Mucosa of descending colon (tissue), 3 donors: ENCODE results near the gene SF1. TPM values are rescaled to one million over a fixed set of nuclear protein-coding genes. Genes with fewer than 3 reads are reported as not detected.

Experiments used
- ATAC-seq: fragments of 200-7000 bp; cut with Tn5 transposase; one replicate; pipeline ENCODE4 v1.9.1; 2020; ENCODE audit warnings: mild to moderate bottlenecking, moderate library complexity
- DNase-seq, 3 donors: peaks; one replicate each; pipeline ENCODE4 v3.0.0-alpha.2; 2020
- H3K36me3 ChIP-seq: fragments of 200-600 bp; one replicate; pipeline ENCODE4 v1.8.0; 2021; ENCODE audit warnings: low read depth, mild to moderate bottlenecking
- H3K4me1 ChIP-seq: fragments of 200-600 bp; one replicate; pipeline ENCODE4 v1.8.0; 2021; ENCODE audit warnings: low read depth, mild to moderate bottlenecking
- H3K4me3 ChIP-seq: fragments of 200-600 bp; one replicate; pipeline ENCODE4 v1.8.0; 2021; ENCODE audit warnings: mild to moderate bottlenecking
- H3K9me3 ChIP-seq: fragments of 200-600 bp; one replicate; pipeline ENCODE4 v1.8.0; 2021; ENCODE audit warnings: mild to moderate bottlenecking
- CTCF ChIP-seq: fragments of 200-600 bp; IDR thresholded peaks from one replicate; pipeline ENCODE4 v1.8.0; 2022; ENCODE audit warnings: antibody characterized with exemption, mild to moderate bottlenecking
- intact Hi-C, 2 donors: fragments of 100-400 bp; cut with DNase I in 1 of 2; cut with micrococcal nuclease in 1 of 2; formaldehyde crosslinking; loops; one replicate each; pipeline versions ENCODE4 v1.11.0 to v1.11.1; 2022; cut with DNase I, micrococcal nuclease
- total RNA-seq, 3 donors: library from RNA; stranded (reverse); fragmentation: NEBNext Ultra II Directional in 2 of 3; extraction: Animal tissue kit (Norgen Biotek cat#: 25700) in 2 of 3; gene quantifications; one replicate each; pipeline versions ENCODE4 v1.2.1 to v1.2.4, GENCODE V29; 2021 to 2023
- donor health status: DM: no; HTN: no; CAD: no; lungs with moderate emphysema.
- donor health status: DM: no; HTN: no; CAD: no.
- donor health status: DM: no; HTN: yes; CAD: no.

The SF1 gene
- total RNA-seq, 3 donors from 2014 or later: 223 to 317 (median 241) TPM

- DNase-seq (peak in 1 of 3 donors; percentile 44), ATAC-seq (no peak)
- H3K36me3 ChIP-seq: no peaks in the 10 kb centered on the region
- no peaks in the 10 kb centered on the region for H3K9me3 ChIP-seq
- H3K4me1 ChIP-seq: peaks cover 16% of the 10 kb centered on the region
- H3K4me3 ChIP-seq: no peak overlapping the region
- TF ChIP-seq CTCF: no peak
- intact Hi-C loops: no loop called here
Observed at GRCh38 chr11:64788321-64789215, 10.2 kb upstream of the SF1 start.

GRCh38 chr11:64787526-64788320 is 9.4 kb upstream of the SF1 start:
- H3K4me1 ChIP-seq: peaks cover 16% of the 10 kb centered on the region
- intact Hi-C loops: no loop called here
- H3K9me3 ChIP-seq: no peaks in the 10 kb centered on the region
- no peaks in the 10 kb centered on the region for H3K36me3 ChIP-seq
- DNase-seq (peak; percentile 75 to 90 (median 85)), ATAC-seq (peak; percentile 81)
- peak; percentile 55 for TF ChIP-seq CTCF
- H3K4me3 ChIP-seq: no peak overlapping the region

- H3K4me3 ChIP-seq: no peak overlapping the region
- DNase-seq (peak in 1 of 3 donors; percentile 35), ATAC-seq (no peak)
- H3K36me3 ChIP-seq: no peaks in the 10 kb centered on the region
- no peak for TF ChIP-seq CTCF
- H3K9me3 ChIP-seq: no peaks in the 10 kb centered on the region
- intact Hi-C loops: no loop called here
- H3K4me1 ChIP-seq: peaks cover 16% of the 10 kb centered on the region
Observed at GRCh38 chr11:64786308-64786707, 8.0 kb upstream of the SF1 start.

GRCh38 chr11:64784813-64785581 is 6.7 kb upstream of the SF1 start:
- no peak overlapping the region for H3K4me3 ChIP-seq
- no peaks in the 10 kb centered on the region for H3K9me3 ChIP-seq
- TF ChIP-seq CTCF: no peak
- ATAC-seq (peak; percentile 78), DNase-seq (no peak)
- intact Hi-C loops: no loop called here
- peaks cover 18% of the 10 kb centered on the region for H3K4me1 ChIP-seq
- H3K36me3 ChIP-seq: no peaks in the 10 kb centered on the region

GRCh38 chr11:64778223-64778472 is 194 bp downstream of the SF1 start:
- ATAC-seq (peak; percentile 5), DNase-seq (no peak)
- Histone ChIP-seq H3K36me3 (peaks cover 13% of the 10 kb centered on the region), H3K9me3 (no peaks in the 10 kb centered on the region), H3K4me3 (peak overlapping the region; percentile 99), H3K4me1 (peaks cover 20% of the 10 kb centered on the region)
- TF ChIP-seq CTCF: no peak
- intact Hi-C loops: no loop called here
